Chondrocyte (in vitro differentiated cells): ENCODE measurements around the gene KLHL22. TPM values are rescaled to one million over a fixed set of nuclear protein-coding genes. Genes with fewer than 3 reads are reported as not detected.
"Not testable (repeated sequence)": the region's sequence is repeated elsewhere in the genome, so short reads cannot be mapped to it uniquely, and the experiment has no call there.

Source experiments
- DNase-seq: peaks from one replicate; pipeline ENCODE4 v3.0.0; 2021; ENCODE audit warnings: mixed read lengths, low spot score
- H3K27ac Mint-ChIP-seq: one replicate; pipeline ENCODE4 v1.8.0; 2021; ENCODE audit warnings: mild to moderate bottlenecking, moderate library complexity, mixed read lengths; ENCODE audit not compliant: unreplicated experiment
- H3K27me3 Mint-ChIP-seq: 2 replicates; pipeline ENCODE4 v1.8.0; 2021; ENCODE audit warnings: low read depth, mixed read lengths
- H3K36me3 Mint-ChIP-seq: 2 replicates; pipeline ENCODE4 v1.8.0; 2021; ENCODE audit warnings: low read depth, mixed read lengths
- H3K4me1 Mint-ChIP-seq: 2 replicates; pipeline ENCODE4 v1.8.0; 2021; ENCODE audit warnings: low read depth, mild to moderate bottlenecking, mixed read lengths
- H3K4me3 Mint-ChIP-seq: one replicate; pipeline ENCODE4 v1.8.0; 2021; ENCODE audit warnings: mild to moderate bottlenecking, moderate library complexity, mixed read lengths; ENCODE audit not compliant: unreplicated experiment
- H3K9me3 Mint-ChIP-seq: 2 replicates; pipeline ENCODE4 v1.8.0; 2021; ENCODE audit warnings: low read depth, mixed read lengths
- total RNA-seq: library from RNA; stranded (reverse); gene quantifications from 3 replicates; pipeline ENCODE4 v1.2.1, GENCODE V29; 2021
- TF ChIP-seq, protein P1 (sequence below): fragments of 200-600 bp; sonication (generic); IDR thresholded peaks from 2 replicates; pipeline ENCODE4 v1.5.0; 2021; ENCODE audit warnings: antibody characterized with exemption, mild to moderate bottlenecking, moderate library complexity

Gene KLHL22
- total RNA-seq, 1 donor from 2014 or later, result 37.3 TPM

DNA sequence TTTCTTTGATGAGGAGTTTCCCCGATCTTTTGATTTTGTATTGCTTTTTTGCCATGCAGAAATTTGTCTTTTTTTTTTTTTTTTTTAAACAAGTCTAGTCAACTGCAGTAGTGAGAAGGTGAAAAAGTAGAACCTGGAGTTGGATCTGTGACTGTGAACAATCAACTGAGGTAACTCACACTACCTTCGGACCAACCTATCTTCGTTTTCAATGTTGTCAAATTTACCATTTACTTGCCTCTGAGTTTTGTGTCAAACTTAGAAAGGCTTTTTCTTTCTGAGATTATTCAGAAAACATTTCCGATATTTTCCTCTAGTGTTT is 20.5 kb downstream of the KLHL22 start:
- Mint-ChIP-seq H3K9me3 (peaks cover 5% of the 10 kb centered on the region), H3K4me3 (no peak overlapping the region), H3K27ac (peak overlapping the region; percentile 80), H3K27me3 (no peaks in the 10 kb centered on the region), H3K36me3 (peaks cover 18% of the 10 kb centered on the region), H3K4me1 (peaks cover 28% of the 10 kb centered on the region)
- no peak for DNase-seq
- TF ChIP-seq, protein P1, sequence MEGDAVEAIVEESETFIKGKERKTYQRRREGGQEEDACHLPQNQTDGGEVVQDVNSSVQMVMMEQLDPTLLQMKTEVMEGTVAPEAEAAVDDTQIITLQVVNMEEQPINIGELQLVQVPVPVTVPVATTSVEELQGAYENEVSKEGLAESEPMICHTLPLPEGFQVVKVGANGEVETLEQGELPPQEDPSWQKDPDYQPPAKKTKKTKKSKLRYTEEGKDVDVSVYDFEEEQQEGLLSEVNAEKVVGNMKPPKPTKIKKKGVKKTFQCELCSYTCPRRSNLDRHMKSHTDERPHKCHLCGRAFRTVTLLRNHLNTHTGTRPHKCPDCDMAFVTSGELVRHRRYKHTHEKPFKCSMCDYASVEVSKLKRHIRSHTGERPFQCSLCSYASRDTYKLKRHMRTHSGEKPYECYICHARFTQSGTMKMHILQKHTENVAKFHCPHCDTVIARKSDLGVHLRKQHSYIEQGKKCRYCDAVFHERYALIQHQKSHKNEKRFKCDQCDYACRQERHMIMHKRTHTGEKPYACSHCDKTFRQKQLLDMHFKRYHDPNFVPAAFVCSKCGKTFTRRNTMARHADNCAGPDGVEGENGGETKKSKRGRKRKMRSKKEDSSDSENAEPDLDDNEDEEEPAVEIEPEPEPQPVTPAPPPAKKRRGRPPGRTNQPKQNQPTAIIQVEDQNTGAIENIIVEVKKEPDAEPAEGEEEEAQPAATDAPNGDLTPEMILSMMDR, result no peak

DNA sequence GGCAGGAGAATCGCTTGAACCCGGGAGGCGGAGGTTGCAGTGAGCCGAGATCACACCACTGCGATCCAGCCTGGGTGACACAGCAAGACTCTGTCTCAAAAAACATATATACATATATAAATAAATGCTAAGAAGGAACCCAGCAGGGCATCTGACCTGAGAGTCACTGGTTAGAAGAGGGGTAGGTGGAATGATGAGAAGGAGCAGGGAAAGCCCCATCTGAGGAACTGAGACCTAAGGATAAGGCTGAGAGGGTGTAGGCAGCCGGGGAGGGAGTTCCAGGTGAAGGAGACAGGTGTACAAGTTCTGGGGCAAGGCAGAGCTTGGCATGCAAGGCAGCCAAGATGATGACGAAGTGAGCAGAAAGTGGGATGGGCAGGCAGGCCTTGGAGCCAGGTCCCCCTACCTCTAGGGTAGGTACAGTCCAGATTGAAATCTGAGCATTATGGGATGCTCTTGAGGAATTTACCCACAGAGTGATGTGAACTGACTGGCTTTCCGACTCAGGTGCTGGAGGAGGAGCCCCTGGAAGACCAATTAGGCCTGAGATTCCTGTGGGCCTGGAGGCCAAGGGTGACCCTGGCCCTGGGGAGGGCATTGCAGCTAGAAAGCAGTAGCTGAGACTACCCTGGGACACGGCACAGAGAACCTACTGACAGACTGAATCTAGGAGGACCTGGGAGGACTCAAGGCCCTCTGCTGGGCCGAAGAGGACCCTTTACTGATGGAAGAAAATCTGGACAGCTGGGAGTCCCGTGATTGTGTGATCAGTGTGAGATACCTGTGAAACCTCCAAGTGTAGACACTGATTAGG is 22.8 kb downstream of the KLHL22 start:
- Mint-ChIP-seq H3K9me3 (no peaks in the 10 kb centered on the region), H3K27ac (no peak overlapping the region), H3K4me1 (peaks cover 24% of the 10 kb centered on the region), H3K36me3 (peaks cover 21% of the 10 kb centered on the region), H3K27me3 (no peaks in the 10 kb centered on the region), H3K4me3 (no peak overlapping the region)
- peak; percentile 43 for DNase-seq
- TF ChIP-seq, protein P1, result no peak

DNA sequence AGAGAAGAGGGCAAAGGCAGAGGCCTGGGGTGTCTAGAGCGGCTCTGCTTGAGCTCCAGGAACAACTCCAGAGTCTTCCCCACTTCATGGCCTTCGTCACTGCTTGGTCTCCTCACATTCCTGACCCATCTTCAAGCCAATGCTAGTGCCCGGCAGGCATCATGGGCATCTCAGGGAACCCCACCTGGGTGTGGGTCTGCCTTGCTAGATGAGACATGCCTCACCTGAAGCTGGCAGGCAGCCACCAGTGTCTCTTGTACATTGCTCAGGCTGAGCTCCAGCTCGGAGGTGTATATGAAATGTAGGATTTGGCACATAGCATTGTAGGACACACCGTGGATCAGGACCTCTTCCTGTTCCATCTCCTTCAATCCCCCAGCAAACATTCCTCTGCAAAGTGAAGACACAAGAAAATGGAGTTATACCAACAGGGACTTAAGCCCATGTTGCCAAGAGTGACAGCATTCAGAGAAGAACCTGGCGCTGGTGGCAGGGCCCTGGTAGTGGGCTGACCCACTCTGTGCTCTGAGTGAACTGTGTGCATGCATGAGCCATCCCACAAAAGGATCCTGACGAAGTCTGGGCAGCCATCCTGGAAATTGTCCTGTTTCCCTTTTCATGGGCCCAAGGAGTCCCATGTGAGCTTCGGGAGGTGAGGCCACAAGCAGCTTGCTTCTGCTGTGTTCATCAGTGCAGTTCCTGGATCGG is 24.3 kb downstream of the KLHL22 start:
- Mint-ChIP-seq H3K27me3 (no peaks in the 10 kb centered on the region), H3K9me3 (no peaks in the 10 kb centered on the region), H3K36me3 (peaks cover 21% of the 10 kb centered on the region), H3K4me1 (peaks cover 16% of the 10 kb centered on the region), H3K4me3 (no peak overlapping the region), H3K27ac (no peak overlapping the region)
- peak; percentile 82 for DNase-seq
- TF ChIP-seq, protein P1, result no peak

DNA sequence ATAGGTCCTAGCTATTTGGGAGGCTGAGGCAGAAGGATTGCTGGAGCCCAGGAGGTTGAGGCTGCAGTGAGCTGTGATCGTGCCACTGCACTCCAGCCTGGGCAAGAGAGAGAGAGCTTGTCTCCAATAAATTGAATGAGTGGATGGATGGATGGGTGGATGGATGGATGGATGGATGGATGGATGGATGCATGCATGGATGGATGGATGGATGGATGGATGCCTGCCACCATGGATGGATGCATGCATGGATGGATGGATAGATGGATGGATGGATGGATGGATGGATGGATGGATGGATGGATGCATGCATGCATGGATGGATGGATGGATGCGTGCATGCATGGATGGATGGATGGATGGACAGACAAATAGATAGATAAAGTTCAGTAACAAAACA is 25.1 kb downstream of the KLHL22 start:
- H3K27me3 Mint-ChIP-seq, H3K4me1 Mint-ChIP-seq, H3K27ac Mint-ChIP-seq, H3K9me3 Mint-ChIP-seq, H3K4me3 Mint-ChIP-seq: not testable (repeated sequence)
- H3K36me3 Mint-ChIP-seq, result peaks cover 22% of the 10 kb centered on the region
- DNase-seq, result peak; percentile 8

DNA sequence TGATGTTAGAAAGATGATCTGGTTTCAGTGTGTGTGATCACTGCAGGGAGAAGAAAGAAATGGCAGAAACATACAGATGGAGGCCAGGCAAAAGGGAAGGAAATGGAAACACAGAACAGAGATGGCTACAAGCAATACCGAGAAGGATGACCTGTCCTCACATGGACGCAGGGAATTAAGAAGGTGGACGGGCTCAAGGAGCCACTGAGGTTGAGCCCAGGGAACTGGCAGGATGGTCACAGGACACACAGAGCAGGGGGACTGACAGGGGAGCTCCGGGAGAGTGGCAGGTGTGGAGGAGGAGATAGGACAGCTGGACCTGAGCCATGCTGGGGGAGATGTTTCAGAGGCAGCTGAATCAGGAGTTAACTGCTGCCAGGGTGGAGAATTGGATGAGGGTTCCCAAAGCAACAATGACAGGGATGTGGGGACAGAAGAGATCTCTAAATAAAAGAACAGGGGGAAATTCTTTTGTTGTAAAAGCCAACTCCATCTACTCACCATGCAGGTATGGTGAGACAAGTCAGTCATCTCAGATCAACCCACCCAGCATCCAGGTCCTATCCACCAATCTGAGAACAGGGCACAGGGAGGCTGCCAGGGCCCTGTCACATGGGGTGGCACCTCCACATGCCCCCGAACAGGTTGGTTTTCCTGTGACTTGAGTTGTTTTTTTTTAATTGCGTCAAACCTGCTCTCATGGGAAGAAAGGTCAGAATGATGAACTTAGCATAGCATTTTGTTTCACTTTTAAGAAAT is 26.3 kb downstream of the KLHL22 start:
- Mint-ChIP-seq H3K36me3 (peaks cover 27% of the 10 kb centered on the region), H3K4me1 (no peaks in the 10 kb centered on the region), H3K9me3 (no peaks in the 10 kb centered on the region), H3K27ac (no peak overlapping the region), H3K4me3 (no peak overlapping the region), H3K27me3 (no peaks in the 10 kb centered on the region)
- DNase-seq, result peak; percentile 22
- TF ChIP-seq, protein P1, result no peak
